Measurements from ENCODE around the gene STX18. TPM values are rescaled to one million over a fixed set of nuclear protein-coding genes. Genes with fewer than 3 reads are reported as not detected.

STX18 gene
- total and polyA plus RNA-seq, 2 donors (not counting 3 experiments of a cell fraction or from before 2014, with no cell fraction given): 30.7 to 31.2 TPM

- Histone ChIP-seq H3K27ac (ENCODE audit: insufficient read depth, low read depth, low read length) (no peak overlapping the region), H3K4me1 (ENCODE audit: control insufficient read depth, extremely low read depth, insufficient read depth, low read length) (peaks cover 18% of the 10 kb centered on the region), H2AFZ (ENCODE audit: low read depth, low read length) (no peak overlapping the region), H4K20me1 (replicated peaks; ENCODE audit: control insufficient read depth, extremely low read depth, insufficient read depth, low read length) (no peaks in the 10 kb centered on the region), H3K36me3 (ENCODE audit: control insufficient read depth in 2 of 2, extremely low read depth in 1 of 2, insufficient read depth in 2 of 2, low read length in 2 of 2) (no peaks in the 10 kb centered on the region), H3K27me3 (ENCODE audit: control insufficient read depth in 2 of 2, insufficient read depth in 2 of 2, low read length in 2 of 2) (no peaks in the 10 kb centered on the region), H3K9ac (replicated peaks; ENCODE audit: extremely low read depth, insufficient read depth, low read length) (no peak overlapping the region), H3K9me3 (replicated peaks; ENCODE audit: control insufficient read depth, insufficient read depth, low read length) (no peaks in the 10 kb centered on the region), H3K79me2 (ENCODE audit: control insufficient read depth, insufficient read depth, low read length) (peaks cover 64% of the 10 kb centered on the region), H3K9me1 (replicated peaks; ENCODE audit: control insufficient read depth, extremely low read depth, insufficient read depth, low read length) (no peaks in the 10 kb centered on the region), H3K4me3 (replicated peaks in 1 of 3; ENCODE audit: insufficient read depth in 1 of 3, low read depth in 1 of 3, low read length in 3 of 3) (no peak overlapping the region), H3K4me2 (ENCODE audit: insufficient read depth, low read length) (no peak overlapping the region)
- POLR2A ChIA-PET: no interaction called here
- DNase-seq (ENCODE audit: low read depth, low spot score): no peak
- TF ChIP-seq MYC (IDR thresholded peaks at IDR 0.05; ENCODE audit: low read depth, low read length): no peak
- TF ChIP-seq EZH2 (IDR thresholded peaks at IDR 0.05; ENCODE audit: borderline replicate concordance, low read depth, low read length, severe bottlenecking): no peak
- TF ChIP-seq FOS (IDR thresholded peaks at IDR 0.05; ENCODE audit: borderline replicate concordance, insufficient read depth, low read length): no peak
- TF ChIP-seq, protein P1, sequence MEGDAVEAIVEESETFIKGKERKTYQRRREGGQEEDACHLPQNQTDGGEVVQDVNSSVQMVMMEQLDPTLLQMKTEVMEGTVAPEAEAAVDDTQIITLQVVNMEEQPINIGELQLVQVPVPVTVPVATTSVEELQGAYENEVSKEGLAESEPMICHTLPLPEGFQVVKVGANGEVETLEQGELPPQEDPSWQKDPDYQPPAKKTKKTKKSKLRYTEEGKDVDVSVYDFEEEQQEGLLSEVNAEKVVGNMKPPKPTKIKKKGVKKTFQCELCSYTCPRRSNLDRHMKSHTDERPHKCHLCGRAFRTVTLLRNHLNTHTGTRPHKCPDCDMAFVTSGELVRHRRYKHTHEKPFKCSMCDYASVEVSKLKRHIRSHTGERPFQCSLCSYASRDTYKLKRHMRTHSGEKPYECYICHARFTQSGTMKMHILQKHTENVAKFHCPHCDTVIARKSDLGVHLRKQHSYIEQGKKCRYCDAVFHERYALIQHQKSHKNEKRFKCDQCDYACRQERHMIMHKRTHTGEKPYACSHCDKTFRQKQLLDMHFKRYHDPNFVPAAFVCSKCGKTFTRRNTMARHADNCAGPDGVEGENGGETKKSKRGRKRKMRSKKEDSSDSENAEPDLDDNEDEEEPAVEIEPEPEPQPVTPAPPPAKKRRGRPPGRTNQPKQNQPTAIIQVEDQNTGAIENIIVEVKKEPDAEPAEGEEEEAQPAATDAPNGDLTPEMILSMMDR (IDR thresholded peaks at IDR 0.05; ENCODE audit: extremely low read depth in 1 of 2, insufficient read depth in 1 of 2, low read depth in 1 of 2, low read length in 2 of 2): no peak
- TF ChIP-seq POLR2AphosphoS5 (IDR thresholded peaks at IDR 0.05; ENCODE audit: insufficient read depth, low read depth, low read length): no peak
- no peak for TF ChIP-seq GATA2 (IDR thresholded peaks at IDR 0.05; ENCODE audit: insufficient read depth, insufficient read length, low read depth, low read length)
- no peak for TF ChIP-seq JUN (IDR thresholded peaks at IDR 0.05; ENCODE audit: borderline replicate concordance, insufficient read depth, insufficient read length, low read depth)
- no peak for FAIRE-seq
- BruUV-seq (replicated peaks): no TSS peak
- dilution Hi-C loops (cut with MboI; ENCODE audit: extremely low pct_ligation_motif_present, low sequenced_read_pairs) (no loop called here), intact Hi-C loops (cut with micrococcal nuclease) (no loop called here)
- CTCF ChIA-PET: no interaction called here
Observed at GRCh38 chr4:4539481-4539880, 2.4 kb downstream of the STX18 start.
